Gastrocnemius medialis (tissue), 4 donors: Measurements from ENCODE around the gene MAPKAP1. TPM values are rescaled to one million over a fixed set of nuclear protein-coding genes. Genes with fewer than 3 reads are reported as not detected.
"Not testable (repeated sequence)": the region's sequence is repeated elsewhere in the genome, so short reads cannot be mapped to it uniquely, and the experiment has no call there.

Source experiments
- ATAC-seq, 2 donors: fragments of 150-250 bp; one replicate each; pipeline ENCODE4 v1.9.1; 2016
- DNase-seq, 2 donors: peaks; one replicate each; pipeline ENCODE4 v3.0.0-alpha.2; 2019
- H3K27ac ChIP-seq, 4 donors: fragments of 200-600 bp; sonication (generic); 1 replicate in 1 of 4; 2 replicates in 3 of 4; pipeline ENCODE4 v1.5.1; 2016 to 2018; ENCODE audit warnings: mild to moderate bottlenecking in 2 of 4, moderate library complexity in 1 of 4
- H3K27me3 ChIP-seq, 3 donors: fragments of 200-600 bp; sonication (generic) in 2 of 3; 1 replicate in 1 of 3; 2 replicates in 2 of 3; pipeline versions ENCODE4 v1.5.1 to v1.6.0; 2016 to 2019; ENCODE audit warnings: mild to moderate bottlenecking in 1 of 3, moderate library complexity in 1 of 3
- H3K36me3 ChIP-seq, 2 donors: fragments of 200-600 bp; sonication (generic) in 1 of 2; one replicate each; pipeline ENCODE4 v1.5.1; 2017 to 2018
- H3K4me1 ChIP-seq, 2 donors: fragments of 200-600 bp; sonication (generic) in 1 of 2; one replicate each; pipeline ENCODE4 v1.5.1; 2016 to 2017; ENCODE audit warnings: mild to moderate bottlenecking in 2 of 2
- H3K4me3 ChIP-seq, 4 donors: fragments of 200-600 bp; sonication (generic) in 3 of 4; 1 replicate in 1 of 4; 2 replicates in 3 of 4; pipeline ENCODE4 v1.5.1; 2016 to 2019; ENCODE audit warnings: mild to moderate bottlenecking in 2 of 4
- H3K9me3 ChIP-seq, 3 donors: fragments of 200-600 bp; sonication (generic) in 2 of 3; 1 replicate in 1 of 3; 2 replicates in 2 of 3; pipeline ENCODE4 v1.5.1; 2016 to 2019
- CTCF ChIP-seq, 5 experiments: fragments of 450-650 bp in 3 of 5; fragments of 200-600 bp in 2 of 5; sonication (generic) in 2 of 5; IDR thresholded peaks in 4 of 5; conservative IDR thresholded peaks in 1 of 5; 1 replicate in 4 of 5; 2 replicates in 1 of 5; pipeline ENCODE4 v1.5.1; 2016 to 2019; ENCODE audit warnings: antibody characterized with exemption in 5 of 5, mild to moderate bottlenecking in 3 of 5, moderate library complexity in 3 of 5
- POLR2A ChIP-seq, 2 donors: fragments of 450-650 bp; IDR thresholded peaks; one replicate each; pipeline ENCODE4 v1.6.1; 2017; ENCODE audit warnings: antibody characterized with exemption in 2 of 2, mild to moderate bottlenecking in 2 of 2, moderate library complexity in 2 of 2
- in situ Hi-C, 4 donors: fragments of 200-750 bp; cut with MboI; loops; one replicate each; pipeline versions ENCODE4 v1.15.0 to v1.8.0; 2017; ENCODE audit warnings: low sequenced_read_pairs in 4 of 4
- intact Hi-C: fragments of 100-400 bp; cut with DNase I; formaldehyde crosslinking; loops from one replicate; pipeline ENCODE4 v1.15.1; 2023; ENCODE audit warnings: low total_unique reads
- total RNA-seq, 4 donors: library from RNA; depleted of rRNA; stranded (reverse); fragments of >200 nt; gene quantifications; one replicate each; pipeline versions ENCODE4 v1.1.0 to v1.2.3, GENCODE V29; 2016

Gene MAPKAP1
- total RNA-seq, 4 donors from 2014 or later: 58.2 to 123 (median 104) TPM

GRCh38 chr9:125570246-125570645, 136.8 kb downstream of the MAPKAP1 start:
- intact Hi-C loops: no loop called here
- no peak for ATAC-seq
- Histone ChIP-seq H3K36me3 (no peaks in the 10 kb centered on the region), H3K4me3 (no peak overlapping the region), H3K27me3 (no peaks in the 10 kb centered on the region), H3K27ac (no peak overlapping the region), H3K9me3 (no peaks in the 10 kb centered on the region), H3K4me1 (no peaks in the 10 kb centered on the region)
- in situ Hi-C loops: no loop called here
- TF ChIP-seq CTCF (IDR thresholded peaks at IDR 0.05 in 4 of 5, conservative IDR thresholded peaks at IDR 0.05 in 1 of 5) (no peak), POLR2A (IDR thresholded peaks at IDR 0.05) (no peak)
- no peak for DNase-seq

GRCh38 chr9:125568621-125569020, 138.4 kb downstream of the MAPKAP1 start:
- intact Hi-C loops: no loop called here
- Histone ChIP-seq H3K36me3 (no peaks in the 10 kb centered on the region), H3K27ac (no peak overlapping the region), H3K4me1 (no peaks in the 10 kb centered on the region), H3K27me3 (no peaks in the 10 kb centered on the region), H3K9me3 (no peaks in the 10 kb centered on the region), H3K4me3 (no peak overlapping the region)
- TF ChIP-seq CTCF (IDR thresholded peaks at IDR 0.05 in 4 of 5, conservative IDR thresholded peaks at IDR 0.05 in 1 of 5) (no peak), POLR2A (IDR thresholded peaks at IDR 0.05) (no peak)
- in situ Hi-C loops: no loop called here
- no peak for DNase-seq
- no peak for ATAC-seq

GRCh38 chr9:125566051-125566450, 141.0 kb downstream of the MAPKAP1 start:
- H3K4me3 ChIP-seq, intact Hi-C loops, H3K27ac ChIP-seq, H3K4me1 ChIP-seq, H3K9me3 ChIP-seq, DNase-seq, in situ Hi-C loops, ATAC-seq, H3K36me3 ChIP-seq, H3K27me3 ChIP-seq: not testable (repeated sequence)

GRCh38 chr9:125565126-125565525, 141.9 kb downstream of the MAPKAP1 start:
- ATAC-seq (no peak), DNase-seq (no peak)
- intact Hi-C loops: no loop called here
- peaks cover 6 to 8% of the 10 kb centered on the region in 2 donors for H3K4me1 ChIP-seq
- TF ChIP-seq POLR2A (IDR thresholded peaks at IDR 0.05) (no peak), CTCF (IDR thresholded peaks at IDR 0.05 in 4 of 5, conservative IDR thresholded peaks at IDR 0.05 in 1 of 5) (no peak)
- no peaks in the 10 kb centered on the region for H3K36me3 ChIP-seq
- no peak overlapping the region for H3K4me3 ChIP-seq
- in situ Hi-C loops: no loop called here
- H3K9me3 ChIP-seq: no peaks in the 10 kb centered on the region
- no peak overlapping the region for H3K27ac ChIP-seq
- no peaks in the 10 kb centered on the region for H3K27me3 ChIP-seq

- H3K4me1 ChIP-seq: peaks cover 6 to 8% of the 10 kb centered on the region in 2 donors
- no peak overlapping the region for H3K4me3 ChIP-seq
- in situ Hi-C loops: no loop called here
- DNase-seq (no peak), ATAC-seq (no peak)
- no peaks in the 10 kb centered on the region for H3K27me3 ChIP-seq
- H3K36me3 ChIP-seq: no peaks in the 10 kb centered on the region
- intact Hi-C loops: no loop called here
- no peak overlapping the region for H3K27ac ChIP-seq
- H3K9me3 ChIP-seq: no peaks in the 10 kb centered on the region
- TF ChIP-seq POLR2A (IDR thresholded peaks at IDR 0.05) (no peak), CTCF (IDR thresholded peaks at IDR 0.05 in 4 of 5, conservative IDR thresholded peaks at IDR 0.05 in 1 of 5) (no peak)
These were observed 142.4 kb downstream of the MAPKAP1 start for GRCh38 chr9:125564631-125565030.
